ENCODE results near the gene HDAC7. TPM values are rescaled to one million over a fixed set of nuclear protein-coding genes. Genes with fewer than 3 reads are reported as not detected.

HDAC7 gene
- total and polyA plus RNA-seq, 4 donors, result 49.3 to 119 (median 69.7) TPM

DNA sequence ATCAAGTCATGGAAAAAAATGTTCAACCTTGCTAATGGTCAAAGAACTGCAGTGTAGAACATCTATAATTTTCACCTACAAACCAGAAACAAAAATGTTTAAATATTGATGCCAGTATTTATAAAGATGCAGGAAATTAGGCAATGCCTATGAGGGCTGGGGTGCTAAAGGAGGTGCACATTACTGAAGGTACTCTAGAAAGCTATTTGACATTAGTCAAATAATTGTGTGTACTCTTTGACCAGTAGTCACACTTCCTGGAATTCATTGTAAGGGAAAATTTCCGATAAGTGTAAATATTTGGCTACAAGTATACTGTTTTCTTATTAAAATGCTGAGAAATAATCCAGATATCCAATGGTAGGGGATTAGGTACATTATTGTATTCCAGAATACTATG is 36.4 kb upstream of the HDAC7 start:
- Histone ChIP-seq H3K4me1 (ENCODE audit: control insufficient read depth in 5 of 5, insufficient read depth in 5 of 5, low read length in 5 of 5) (peaks cover 0 to 18% (median 3%) of the 10 kb centered on the region in 5 donors), H3K4me3 (no peak overlapping the region), H3K36me3 (ENCODE audit: control insufficient read depth in 4 of 4, insufficient read depth in 4 of 4, low read length in 4 of 4) (peaks cover 0 to 14% (median 0%) of the 10 kb centered on the region in 4 donors), H3K27me3 (ENCODE audit: control insufficient read depth in 3 of 3, insufficient read depth in 3 of 3, low read length in 2 of 3) (no peaks in the 10 kb centered on the region), H3K9me3 (ENCODE audit: control insufficient read depth in 4 of 4, insufficient read depth in 3 of 4, low read length in 3 of 4) (no peaks in the 10 kb centered on the region), H3K27ac (ENCODE audit: low read depth in 1 of 2, low read length in 1 of 2) (no peak overlapping the region), H3K9ac (ENCODE audit: insufficient read depth in 1 of 2, low read length in 2 of 2) (no peak overlapping the region)
- no peak for ATAC-seq (ENCODE audit: insufficient read depth, low FRiP score)
- no peak for DNase-seq
- 57 to 75% methylated on average over 1 of the region's 1 CpG for WGBS, 2 donors
- TF ChIP-seq, protein P1, sequence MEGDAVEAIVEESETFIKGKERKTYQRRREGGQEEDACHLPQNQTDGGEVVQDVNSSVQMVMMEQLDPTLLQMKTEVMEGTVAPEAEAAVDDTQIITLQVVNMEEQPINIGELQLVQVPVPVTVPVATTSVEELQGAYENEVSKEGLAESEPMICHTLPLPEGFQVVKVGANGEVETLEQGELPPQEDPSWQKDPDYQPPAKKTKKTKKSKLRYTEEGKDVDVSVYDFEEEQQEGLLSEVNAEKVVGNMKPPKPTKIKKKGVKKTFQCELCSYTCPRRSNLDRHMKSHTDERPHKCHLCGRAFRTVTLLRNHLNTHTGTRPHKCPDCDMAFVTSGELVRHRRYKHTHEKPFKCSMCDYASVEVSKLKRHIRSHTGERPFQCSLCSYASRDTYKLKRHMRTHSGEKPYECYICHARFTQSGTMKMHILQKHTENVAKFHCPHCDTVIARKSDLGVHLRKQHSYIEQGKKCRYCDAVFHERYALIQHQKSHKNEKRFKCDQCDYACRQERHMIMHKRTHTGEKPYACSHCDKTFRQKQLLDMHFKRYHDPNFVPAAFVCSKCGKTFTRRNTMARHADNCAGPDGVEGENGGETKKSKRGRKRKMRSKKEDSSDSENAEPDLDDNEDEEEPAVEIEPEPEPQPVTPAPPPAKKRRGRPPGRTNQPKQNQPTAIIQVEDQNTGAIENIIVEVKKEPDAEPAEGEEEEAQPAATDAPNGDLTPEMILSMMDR (IDR thresholded peaks at IDR 0.05; ENCODE audit: control extremely low read depth, extremely low read depth), result no peak

DNA sequence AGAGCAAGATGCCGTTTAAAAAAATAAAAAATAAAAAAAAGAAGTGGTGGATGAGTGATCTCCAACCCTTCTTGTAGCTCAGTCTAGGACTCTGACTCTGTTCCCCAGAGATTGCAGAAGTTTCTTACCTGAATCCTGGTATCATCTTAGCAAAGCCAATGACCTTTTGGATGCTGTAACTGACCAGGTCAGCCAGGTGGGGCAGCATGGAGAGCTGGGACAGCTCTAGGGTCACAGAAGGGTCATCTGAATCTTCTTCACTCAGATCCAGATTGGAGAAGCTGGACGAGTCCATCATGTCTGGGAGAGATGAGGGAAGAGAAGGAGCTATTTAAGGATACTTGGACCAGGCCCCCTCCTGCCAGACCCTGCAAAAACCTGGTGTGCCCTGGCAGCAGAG is 35.8 kb upstream of the HDAC7 start:
- Histone ChIP-seq H3K27me3 (ENCODE audit: control insufficient read depth in 3 of 3, insufficient read depth in 3 of 3, low read length in 2 of 3) (no peaks in the 10 kb centered on the region), H3K36me3 (ENCODE audit: control insufficient read depth in 4 of 4, insufficient read depth in 4 of 4, low read length in 4 of 4) (peaks cover 0 to 20% (median 0%) of the 10 kb centered on the region in 4 donors), H3K9ac (ENCODE audit: insufficient read depth in 1 of 2, low read length in 2 of 2) (no peak overlapping the region), H3K4me3 (no peak overlapping the region), H3K4me1 (ENCODE audit: control insufficient read depth in 5 of 5, insufficient read depth in 5 of 5, low read length in 5 of 5) (peaks cover 0 to 24% (median 4%) of the 10 kb centered on the region in 5 donors), H3K27ac (ENCODE audit: low read depth in 1 of 2, low read length in 1 of 2) (no peak overlapping the region), H3K9me3 (ENCODE audit: control insufficient read depth in 4 of 4, insufficient read depth in 3 of 4, low read length in 3 of 4) (no peaks in the 10 kb centered on the region)
- 82 to 91% methylated on average over 2 of the region's 2 CpGs for WGBS, 2 donors
- DNase-seq (no peak), ATAC-seq (ENCODE audit: insufficient read depth, low FRiP score) (no peak)
- TF ChIP-seq, protein P1 (IDR thresholded peaks at IDR 0.05; ENCODE audit: control extremely low read depth, extremely low read depth), result no peak

DNA sequence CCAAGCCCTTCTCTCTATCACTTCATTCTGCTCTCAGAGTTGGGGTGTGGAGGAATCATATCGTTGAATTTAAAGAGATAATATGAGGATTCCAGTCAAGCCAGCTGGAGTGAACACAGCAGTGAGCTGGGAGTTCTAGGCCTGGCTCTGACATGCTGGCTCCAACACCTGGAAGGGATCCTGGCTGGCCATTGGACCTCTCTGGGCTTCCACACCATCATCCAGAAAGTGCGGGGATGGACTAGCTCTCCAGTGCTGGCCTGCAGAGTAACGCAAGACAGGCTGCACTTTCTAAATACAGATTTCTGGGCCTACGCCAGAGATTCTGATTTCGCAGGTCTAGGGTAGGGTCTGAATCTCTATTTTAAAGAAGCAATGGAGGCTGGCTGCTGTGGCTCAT is 34.8 kb upstream of the HDAC7 start:
- Histone ChIP-seq H3K27ac (ENCODE audit: low read depth in 1 of 2, low read length in 1 of 2) (no peak overlapping the region), H3K36me3 (ENCODE audit: control insufficient read depth in 4 of 4, insufficient read depth in 4 of 4, low read length in 4 of 4) (peaks cover 0 to 23% (median 0%) of the 10 kb centered on the region in 4 donors), H3K4me3 (no peak overlapping the region), H3K9ac (ENCODE audit: insufficient read depth in 1 of 2, low read length in 2 of 2) (no peak overlapping the region), H3K27me3 (ENCODE audit: control insufficient read depth in 3 of 3, insufficient read depth in 3 of 3, low read length in 2 of 3) (no peaks in the 10 kb centered on the region), H3K4me1 (ENCODE audit: control insufficient read depth in 5 of 5, insufficient read depth in 5 of 5, low read length in 5 of 5) (peaks cover 0 to 27% (median 5%) of the 10 kb centered on the region in 5 donors), H3K9me3 (ENCODE audit: control insufficient read depth in 4 of 4, insufficient read depth in 3 of 4, low read length in 3 of 4) (no peaks in the 10 kb centered on the region)
- no peak for ATAC-seq (ENCODE audit: insufficient read depth, low FRiP score)
- TF ChIP-seq, protein P1 (IDR thresholded peaks at IDR 0.05; ENCODE audit: control extremely low read depth, extremely low read depth), result no peak
- 98 to 99% methylated on average over 5 of the region's 5 CpGs for WGBS, 2 donors
- DNase-seq, result no peak

DNA sequence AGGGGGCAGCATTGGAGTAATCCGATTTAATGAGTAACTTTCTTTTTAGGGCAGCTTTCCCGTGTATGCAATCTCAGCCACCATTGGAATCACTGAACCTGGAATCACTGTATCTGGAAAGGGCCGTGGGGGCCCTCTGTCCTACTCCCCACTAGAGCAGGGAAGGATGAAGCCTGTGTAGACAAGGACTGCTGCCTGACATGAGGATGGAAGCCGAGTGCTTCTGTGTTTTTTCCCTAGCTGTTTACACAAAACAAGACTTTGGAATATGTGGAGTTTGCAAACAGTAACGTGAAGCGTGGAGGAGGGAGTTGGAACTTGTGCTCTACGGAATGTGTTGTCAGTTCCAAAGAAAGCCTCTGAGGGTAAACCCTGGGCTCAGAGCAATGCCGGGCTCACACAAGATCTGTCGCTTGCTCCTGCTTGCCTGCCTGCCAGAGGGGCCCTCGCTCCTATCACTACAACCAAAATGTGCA is 32.4 kb upstream of the HDAC7 start:
- TF ChIP-seq, protein P1 (IDR thresholded peaks at IDR 0.05; ENCODE audit: control extremely low read depth, extremely low read depth), result no peak
- 78 to 83% methylated on average over 10 of the region's 10 CpGs for WGBS, 2 donors
- DNase-seq (peak; percentile 56 to 75 (median 66)), ATAC-seq (ENCODE audit: insufficient read depth, low FRiP score) (no peak)
- H3K9ac ChIP-seq (ENCODE audit: insufficient read depth in 1 of 2, low read length in 2 of 2), result no peak overlapping the region
- H3K4me1 ChIP-seq (ENCODE audit: control insufficient read depth in 5 of 5, insufficient read depth in 5 of 5, low read length in 5 of 5), result peaks cover 0 to 27% (median 7%) of the 10 kb centered on the region in 5 donors
- H3K9me3 ChIP-seq (ENCODE audit: control insufficient read depth in 4 of 4, insufficient read depth in 3 of 4, low read length in 3 of 4), result no peaks in the 10 kb centered on the region
- peaks cover 0 to 21% (median 0%) of the 10 kb centered on the region in 4 donors for H3K36me3 ChIP-seq (ENCODE audit: control insufficient read depth in 4 of 4, insufficient read depth in 4 of 4, low read length in 4 of 4)
- H3K27me3 ChIP-seq (ENCODE audit: control insufficient read depth in 3 of 3, insufficient read depth in 3 of 3, low read length in 2 of 3), result no peaks in the 10 kb centered on the region
- no peak overlapping the region for H3K4me3 ChIP-seq
- no peak overlapping the region for H3K27ac ChIP-seq (ENCODE audit: low read depth in 1 of 2, low read length in 1 of 2)
